Hepatocyte (in vitro differentiated cells): ENCODE measurements around the gene RIMS4. TPM values are rescaled to one million over a fixed set of nuclear protein-coding genes. Genes with fewer than 3 reads are reported as not detected.

Source experiments
- DNase-seq: peaks from one replicate; pipeline ENCODE4 v3.0.0-alpha.2; 2016; ENCODE audit warnings: low spot score
- H2AFZ ChIP-seq: fragments of 200-600 bp; sonication (generic); 2 replicates; pipeline ENCODE4 v1.6.0; 2016; ENCODE audit warnings: antibody characterized with exemption, mild to moderate bottlenecking
- H3K27ac ChIP-seq: fragments of 200-600 bp; sonication (generic); 2 replicates; pipeline ENCODE4 v1.5.1; 2016; ENCODE audit warnings: mild to moderate bottlenecking
- H3K27me3 ChIP-seq: fragments of 200-600 bp; sonication (generic); 2 replicates; pipeline ENCODE4 v1.6.1; 2016
- H3K36me3 ChIP-seq: fragments of 200-600 bp; sonication (generic); replicated peaks from 2 replicates; pipeline ENCODE4 v1.5.1; 2016; ENCODE audit warnings: low read depth; ENCODE audit not compliant: insufficient read depth
- H3K4me1 ChIP-seq: fragments of 200-600 bp; sonication (generic); 2 replicates; pipeline ENCODE4 v1.5.1; 2016; ENCODE audit warnings: mild to moderate bottlenecking, moderate library complexity; ENCODE audit not compliant: insufficient read depth
- H3K4me2 ChIP-seq: fragments of 200-600 bp; sonication (generic); 2 replicates; pipeline ENCODE4 v1.6.0; 2016
- H3K4me3 ChIP-seq: fragments of 200-600 bp; sonication (generic); 2 replicates; pipeline ENCODE4 v1.5.1; 2016; ENCODE audit warnings: mild to moderate bottlenecking
- H3K79me2 ChIP-seq: fragments of 200-600 bp; sonication (generic); 2 replicates; pipeline ENCODE4 v1.6.0; 2017; ENCODE audit warnings: mild to moderate bottlenecking
- H3K9me2 ChIP-seq: fragments of 200-600 bp; sonication (generic); replicated peaks from 2 replicates; pipeline ENCODE4 v1.6.0; 2017; ENCODE audit warnings: mild to moderate bottlenecking; ENCODE audit not compliant: insufficient read depth
- H3K9me3 ChIP-seq: fragments of 200-600 bp; sonication (generic); 2 replicates; pipeline ENCODE4 v1.5.1; 2016; ENCODE audit warnings: low read depth, mild to moderate bottlenecking
- H4K20me1 ChIP-seq: fragments of 200-600 bp; sonication (generic); 2 replicates; pipeline ENCODE4 v1.6.0; 2016; ENCODE audit warnings: mild to moderate bottlenecking; ENCODE audit not compliant: insufficient read depth, poor library complexity, severe bottlenecking
- EZH2 ChIP-seq: fragments of 200-600 bp; sonication (generic); IDR thresholded peaks from 2 replicates; pipeline ENCODE4 v1.6.1; 2016; ENCODE audit warnings: antibody characterized with exemption, mild to moderate bottlenecking, borderline replicate concordance
- EZH2phosphoT487 ChIP-seq: fragments of 200-600 bp; sonication (generic); IDR thresholded peaks from one replicate; pipeline ENCODE4 v1.6.1; 2018; ENCODE audit warnings: antibody characterized with exemption, mild to moderate bottlenecking, low read depth, moderate library complexity; ENCODE audit not compliant: unreplicated experiment, severe bottlenecking
- WGBS: methylation state at CpG from one replicate; pipeline ENCODE4 v1.1.6; 2016; ENCODE audit warnings: low lambda C conversion rate; ENCODE audit errors: missing lambda C conversion rate; 5-methylcytosine and 5-hydroxymethylcytosine counted together
- polyA plus RNA-seq: library from polyadenylated mRNA; unstranded; fragments of >200 nt; fragmentation: Nextera tagmentation; extraction: Ambion mirVana; gene quantifications from 2 replicates; pipeline ENCODE4 v1.2.1, GENCODE V29; 2016
- total RNA-seq: library from RNA; depleted of rRNA; stranded (reverse); fragments of >200 nt; gene quantifications from 2 replicates; pipeline ENCODE4 v1.2.3, GENCODE V29; 2014
- TF ChIP-seq, protein P1 (sequence below): fragments of 200-600 bp; sonication (generic); IDR thresholded peaks from 2 replicates; pipeline ENCODE4 v1.5.1; 2016; ENCODE audit warnings: antibody characterized with exemption, mild to moderate bottlenecking; ENCODE audit not compliant: poor library complexity

Gene RIMS4
- total and polyA plus RNA-seq, 2 experiments from 2014 or later = 5.1 to 9.0 TPM

DNA sequence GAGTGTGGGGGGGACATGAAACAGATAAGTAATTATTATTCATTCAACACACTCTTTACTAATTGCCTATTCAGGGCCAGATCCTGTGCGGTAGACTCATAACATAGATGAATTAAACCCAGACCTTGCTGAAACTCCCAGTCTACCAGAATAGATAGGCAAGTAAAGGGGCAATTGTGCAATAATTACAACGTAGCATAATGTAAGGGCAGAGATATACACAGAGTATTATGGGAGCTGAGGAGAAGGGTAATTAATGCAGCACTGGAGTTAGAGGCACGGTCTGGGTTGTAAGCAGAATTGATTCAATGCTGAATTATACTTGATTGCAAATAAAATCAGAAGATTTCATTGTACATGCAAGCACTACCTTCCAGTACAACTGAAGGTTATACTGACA is 29.2 kb downstream of the RIMS4 start:
- no peaks in the 10 kb centered on the region for H4K20me1 ChIP-seq
- no peaks in the 10 kb centered on the region for H3K4me1 ChIP-seq
- no peaks in the 10 kb centered on the region for H3K9me2 ChIP-seq
- no peak overlapping the region for H3K4me3 ChIP-seq
- H3K27ac ChIP-seq = no peak overlapping the region
- H3K36me3 ChIP-seq = no peaks in the 10 kb centered on the region
- WGBS = 78% methylated on average over 3 of the region's 3 CpGs
- no peaks in the 10 kb centered on the region for H3K79me2 ChIP-seq
- no peaks in the 10 kb centered on the region for H3K9me3 ChIP-seq
- DNase-seq = no peak
- no peak overlapping the region for H3K4me2 ChIP-seq
- H2AFZ ChIP-seq = no peak overlapping the region
- TF ChIP-seq, protein P1, sequence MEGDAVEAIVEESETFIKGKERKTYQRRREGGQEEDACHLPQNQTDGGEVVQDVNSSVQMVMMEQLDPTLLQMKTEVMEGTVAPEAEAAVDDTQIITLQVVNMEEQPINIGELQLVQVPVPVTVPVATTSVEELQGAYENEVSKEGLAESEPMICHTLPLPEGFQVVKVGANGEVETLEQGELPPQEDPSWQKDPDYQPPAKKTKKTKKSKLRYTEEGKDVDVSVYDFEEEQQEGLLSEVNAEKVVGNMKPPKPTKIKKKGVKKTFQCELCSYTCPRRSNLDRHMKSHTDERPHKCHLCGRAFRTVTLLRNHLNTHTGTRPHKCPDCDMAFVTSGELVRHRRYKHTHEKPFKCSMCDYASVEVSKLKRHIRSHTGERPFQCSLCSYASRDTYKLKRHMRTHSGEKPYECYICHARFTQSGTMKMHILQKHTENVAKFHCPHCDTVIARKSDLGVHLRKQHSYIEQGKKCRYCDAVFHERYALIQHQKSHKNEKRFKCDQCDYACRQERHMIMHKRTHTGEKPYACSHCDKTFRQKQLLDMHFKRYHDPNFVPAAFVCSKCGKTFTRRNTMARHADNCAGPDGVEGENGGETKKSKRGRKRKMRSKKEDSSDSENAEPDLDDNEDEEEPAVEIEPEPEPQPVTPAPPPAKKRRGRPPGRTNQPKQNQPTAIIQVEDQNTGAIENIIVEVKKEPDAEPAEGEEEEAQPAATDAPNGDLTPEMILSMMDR = no peak
- TF ChIP-seq EZH2phosphoT487 (no peak), EZH2 (no peak)
- no peaks in the 10 kb centered on the region for H3K27me3 ChIP-seq

DNA sequence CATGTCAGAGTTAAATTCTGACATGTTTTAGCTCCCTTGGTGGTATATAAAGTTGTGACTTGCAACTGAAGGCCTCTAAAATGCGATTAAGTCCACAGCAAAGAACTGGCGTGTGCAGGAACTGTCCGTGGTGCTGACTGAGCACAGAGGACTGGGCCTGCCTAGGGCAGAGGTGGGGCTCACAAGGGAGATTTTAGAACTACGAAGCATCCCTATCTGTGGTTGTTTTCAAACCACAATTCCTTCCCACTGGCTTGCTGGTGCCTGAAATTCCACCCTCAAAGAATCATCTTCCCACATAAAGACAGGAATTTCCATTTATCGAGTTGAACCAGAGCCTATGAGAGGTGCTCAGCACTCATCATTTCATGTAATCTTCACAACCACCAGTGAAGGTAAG is 30.1 kb downstream of the RIMS4 start:
- TF ChIP-seq, protein P1 = no peak
- TF ChIP-seq EZH2 (no peak), EZH2phosphoT487 (no peak)
- no peaks in the 10 kb centered on the region for H3K9me3 ChIP-seq
- peak; percentile 83 for DNase-seq
- no peak overlapping the region for H2AFZ ChIP-seq
- 36% methylated on average over 5 of the region's 5 CpGs for WGBS
- H4K20me1 ChIP-seq = no peaks in the 10 kb centered on the region
- no peaks in the 10 kb centered on the region for H3K36me3 ChIP-seq
- no peak overlapping the region for H3K4me2 ChIP-seq
- no peaks in the 10 kb centered on the region for H3K27me3 ChIP-seq
- no peaks in the 10 kb centered on the region for H3K79me2 ChIP-seq
- no peaks in the 10 kb centered on the region for H3K9me2 ChIP-seq
- no peak overlapping the region for H3K4me3 ChIP-seq
- H3K4me1 ChIP-seq = no peaks in the 10 kb centered on the region
- H3K27ac ChIP-seq = no peak overlapping the region

DNA sequence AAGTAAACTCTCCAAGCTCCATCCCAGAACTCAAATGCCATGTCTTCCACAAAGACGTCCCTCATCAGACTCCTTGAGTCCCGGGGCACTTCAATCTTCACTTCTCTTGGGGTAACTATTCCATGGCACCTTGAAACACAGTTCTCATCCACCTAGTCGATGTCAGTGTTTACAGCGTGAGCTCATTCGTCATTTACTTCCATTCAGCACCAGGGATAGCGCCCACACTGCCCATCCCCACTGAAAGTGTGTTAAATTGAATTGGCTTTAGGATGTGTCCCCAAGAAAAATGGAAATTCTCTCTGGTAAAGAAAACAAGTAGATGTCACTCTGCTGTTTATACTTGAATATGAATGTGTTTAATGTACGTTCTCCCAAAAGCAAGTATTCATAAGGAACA is 33.4 kb downstream of the RIMS4 start:
- H3K4me2 ChIP-seq = no peak overlapping the region
- H3K4me1 ChIP-seq = no peaks in the 10 kb centered on the region
- H3K9me2 ChIP-seq = no peaks in the 10 kb centered on the region
- H3K4me3 ChIP-seq = no peak overlapping the region
- peak; percentile 54 for DNase-seq
- H3K9me3 ChIP-seq = no peaks in the 10 kb centered on the region
- WGBS = 11% methylated on average over 7 of the region's 7 CpGs
- H4K20me1 ChIP-seq = no peaks in the 10 kb centered on the region
- H3K27me3 ChIP-seq = no peaks in the 10 kb centered on the region
- H3K27ac ChIP-seq = no peak overlapping the region
- TF ChIP-seq EZH2phosphoT487 (no peak), EZH2 (no peak)
- TF ChIP-seq, protein P1 = no peak
- no peaks in the 10 kb centered on the region for H3K79me2 ChIP-seq
- H2AFZ ChIP-seq = no peak overlapping the region
- no peaks in the 10 kb centered on the region for H3K36me3 ChIP-seq
